A549 treated with AZD9567 at 1 μM for 4 hours (cell line): ENCODE measurements around the gene MAB21L1. TPM values are rescaled to one million over a fixed set of nuclear protein-coding genes. Genes with fewer than 3 reads are reported as not detected.

Experiments used
- total RNA-seq: library from RNA; stranded (reverse); fragments of 200-300 nt; extraction: Qiagen RNA extraction; gene quantifications from 5 replicates; pipeline ENCODE4 v1.2.3, GENCODE V29; 2022; ENCODE audit not compliant: insufficient read depth

Gene MAB21L1
- not detected in 5 replicates for total RNA-seq

DNA sequence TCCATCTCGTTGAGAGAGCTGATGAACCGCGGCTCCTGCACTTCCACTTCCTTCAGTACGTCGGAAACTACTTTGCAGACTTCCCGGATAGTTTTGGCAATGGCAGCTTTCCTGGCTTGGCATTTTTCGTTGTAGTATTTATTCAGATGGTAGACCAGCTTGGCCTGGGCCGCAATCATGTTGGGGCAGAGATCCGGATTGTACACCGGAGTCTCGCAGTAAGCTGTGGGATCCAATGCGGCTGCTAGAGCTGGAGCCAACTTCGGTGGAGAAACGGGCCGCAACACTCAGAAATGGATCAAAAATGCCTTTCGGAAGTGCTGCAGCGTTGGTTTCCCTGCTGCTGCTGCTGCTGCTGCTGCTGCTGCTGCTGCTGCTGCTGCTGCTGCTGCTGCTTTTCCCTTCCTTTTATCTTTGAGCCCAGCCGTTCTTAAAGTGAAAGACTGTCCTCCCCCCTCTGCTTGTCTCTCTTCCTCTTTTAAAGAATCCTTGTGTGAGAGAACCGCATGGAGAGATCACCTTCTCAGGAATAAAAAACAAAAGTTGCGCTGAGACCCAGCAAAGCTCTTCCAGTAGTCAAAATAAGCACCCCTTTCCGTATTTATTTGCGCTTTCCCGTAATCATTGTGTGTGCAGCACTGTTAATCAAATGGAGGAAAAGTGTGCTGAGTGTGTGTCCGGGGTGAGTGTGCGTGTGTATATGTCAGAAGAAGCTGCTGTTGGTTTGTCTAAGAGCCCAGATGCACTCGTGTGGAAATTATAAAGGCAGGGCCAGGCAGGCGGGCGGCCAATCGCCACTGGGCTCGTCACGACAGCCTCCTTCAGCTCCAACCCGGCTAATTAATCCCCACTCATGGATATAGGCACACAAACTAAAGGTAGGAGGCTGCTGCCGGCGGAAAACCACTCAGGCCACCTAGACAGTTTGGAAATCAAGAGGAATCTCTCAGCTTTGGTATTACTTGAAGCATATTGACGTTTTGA is at the start of gene MAB21L1:
TSS of gene MAB21L1 (minus strand) at position 730 of the 984 bp plus-strand sequence. CDS start at position 179, 551 bp downstream.

